MM.1S (cell line): ENCODE measurements around the gene KLHL24.

Experiments used
- EZH2 ChIP-seq: fragments of 300-600 bp; sonication (generic); optimal IDR thresholded peaks from 2 replicates; pipeline ENCODE3; 2017; ENCODE audit warnings: low read depth, mild to moderate bottlenecking, antibody characterized with exemption, low read length, mixed read lengths
- TF ChIP-seq, protein P1 (sequence below): fragments of 300-600 bp; sonication (generic); IDR thresholded peaks from 2 replicates; pipeline ENCODE4 v1.5.1; 2016; ENCODE audit warnings: antibody characterized with exemption, low read length, mixed read lengths

DNA sequence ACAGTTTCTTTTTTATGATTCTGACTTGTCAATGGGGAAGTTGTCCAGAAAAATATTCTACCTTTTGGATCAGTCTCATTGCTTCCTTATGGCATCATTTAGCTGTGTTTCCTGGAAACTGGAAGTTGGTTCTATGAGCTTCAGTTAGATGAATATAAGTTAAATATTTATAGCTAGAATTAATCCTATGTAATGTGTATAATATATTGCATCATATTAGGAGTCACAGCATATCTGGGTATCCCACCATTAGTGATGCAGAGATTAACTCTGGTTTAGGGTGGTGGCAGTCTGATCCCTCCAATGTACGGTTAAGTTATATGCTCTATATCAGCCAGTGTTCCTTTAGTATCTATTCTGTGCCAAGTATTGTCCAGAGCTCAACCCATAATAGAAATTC is 19.3 kb downstream of the KLHL24 start:
- TF ChIP-seq, protein P1, sequence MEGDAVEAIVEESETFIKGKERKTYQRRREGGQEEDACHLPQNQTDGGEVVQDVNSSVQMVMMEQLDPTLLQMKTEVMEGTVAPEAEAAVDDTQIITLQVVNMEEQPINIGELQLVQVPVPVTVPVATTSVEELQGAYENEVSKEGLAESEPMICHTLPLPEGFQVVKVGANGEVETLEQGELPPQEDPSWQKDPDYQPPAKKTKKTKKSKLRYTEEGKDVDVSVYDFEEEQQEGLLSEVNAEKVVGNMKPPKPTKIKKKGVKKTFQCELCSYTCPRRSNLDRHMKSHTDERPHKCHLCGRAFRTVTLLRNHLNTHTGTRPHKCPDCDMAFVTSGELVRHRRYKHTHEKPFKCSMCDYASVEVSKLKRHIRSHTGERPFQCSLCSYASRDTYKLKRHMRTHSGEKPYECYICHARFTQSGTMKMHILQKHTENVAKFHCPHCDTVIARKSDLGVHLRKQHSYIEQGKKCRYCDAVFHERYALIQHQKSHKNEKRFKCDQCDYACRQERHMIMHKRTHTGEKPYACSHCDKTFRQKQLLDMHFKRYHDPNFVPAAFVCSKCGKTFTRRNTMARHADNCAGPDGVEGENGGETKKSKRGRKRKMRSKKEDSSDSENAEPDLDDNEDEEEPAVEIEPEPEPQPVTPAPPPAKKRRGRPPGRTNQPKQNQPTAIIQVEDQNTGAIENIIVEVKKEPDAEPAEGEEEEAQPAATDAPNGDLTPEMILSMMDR: no peak
- TF ChIP-seq EZH2: no peak
